H1 (cell line): ENCODE measurements around the gene IL26. TPM values are rescaled to one million over a fixed set of nuclear protein-coding genes. Genes with fewer than 3 reads are reported as not detected.

Source experiments
- CREB1 ChIP-seq: IDR thresholded peaks from 2 replicates; pipeline ENCODE4 v1.6.1; 2012; ENCODE audit warnings: inconsistent platforms
- CTCF ChIP-seq, 3 experiments: IDR thresholded peaks; 1 replicate in 2 of 3; 2 replicates in 1 of 3; pipeline versions ENCODE4 v1.5.1 to v1.6.1; 2011; ENCODE audit warnings: low read length in 3 of 3, mild to moderate bottlenecking in 3 of 3, inconsistent platforms in 2 of 3, low read depth in 1 of 3, moderate library complexity in 1 of 3; ENCODE audit not compliant: insufficient read depth in 1 of 3; ENCODE audit errors: control extremely low read depth in 1 of 3
- EGR1 ChIP-seq: IDR thresholded peaks from 2 replicates; pipeline ENCODE4 v1.6.1; 2011; ENCODE audit warnings: low read depth, low read length, borderline replicate concordance
- polyA plus RNA-seq, 7 experiments: library from polyadenylated mRNA; depleted of rRNA in 3 of 7; stranded (reverse) in 5 of 7; unstranded in 2 of 7; fragments of >200 nt in 5 of 7; fragments of 200-250 nt in 2 of 7; gene quantifications; 1 replicate in 5 of 7; 2 replicates in 1 of 7; 4 replicates in 1 of 7; pipeline versions ENCODE4 v1.2.1 to v1.2.3, GENCODE V29; 2011 to 2013; ENCODE audit warnings: missing spikeins in 2 of 7, mixed read lengths in 2 of 7
- total RNA-seq: library from RNA; stranded (reverse); fragmentation: NEBNext Ultra II Directional; extraction: Animal tissue kit (Norgen Biotek cat#: 25700); gene quantifications from 2 replicates; pipeline ENCODE4 v1.2.1, GENCODE V29; 2021

The IL26 gene
- total and polyA plus RNA-seq, 2 of the 8 experiments (the other 6 are each of a cell fraction or from before 2014, with no cell fraction given), result not detected

DNA sequence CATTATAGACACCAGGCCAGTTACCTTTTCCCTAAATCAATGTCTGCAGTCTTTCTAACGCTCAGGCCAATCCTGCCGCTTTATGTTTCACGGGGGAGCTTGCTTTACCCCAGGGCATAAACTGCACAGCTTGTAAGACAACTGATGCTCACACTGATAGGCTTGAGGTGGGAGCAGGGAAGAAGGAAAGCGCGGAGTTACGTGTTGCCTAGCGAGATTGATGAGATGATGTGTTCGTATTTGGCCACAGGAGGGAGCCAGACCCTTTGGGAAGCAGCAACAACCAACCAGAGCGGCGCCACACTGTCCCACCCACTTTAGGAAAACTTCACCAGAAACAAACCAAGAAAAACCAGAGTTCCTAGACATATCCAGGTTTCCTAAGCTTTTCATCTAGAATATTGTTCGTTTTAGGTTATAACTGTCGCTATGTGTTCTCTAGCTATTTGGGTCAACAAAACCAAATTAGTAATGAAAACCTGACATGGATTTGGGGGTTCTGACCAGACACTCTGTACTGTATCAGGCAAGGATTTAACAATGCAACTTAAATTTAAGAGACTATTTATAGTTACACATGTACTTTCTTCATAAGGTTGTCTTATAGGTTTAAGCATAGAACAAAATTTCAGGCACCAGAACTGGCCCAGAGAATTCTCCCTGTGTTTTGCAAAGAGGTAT is 2.4 kb downstream of the IL26 start (continued):
- peak; percentile 74 to 93 (median 86) for TF ChIP-seq CTCF (IDR thresholded peaks at IDR 0.05; ENCODE audit: control extremely low read depth in 1 of 3, insufficient read depth in 1 of 3, low read depth in 1 of 3, low read length in 3 of 3)
- peak; percentile 55; the same call in 1 of the 2 replicates for TF ChIP-seq CREB1
- TF ChIP-seq EGR1, result no peak
